ENCODE measurements around the gene DCUN1D2.

The DCUN1D2 gene

GRCh38 chr13:113489549-113490495 lies 689 bp downstream of the DCUN1D2 start:
- Histone ChIP-seq H4K20me1 (ENCODE audit: control insufficient read depth, insufficient read depth, low read depth, low read length) (peaks cover 35% of the 10 kb centered on the region), H3K9me3 (ENCODE audit: control insufficient read depth, insufficient read depth, low read length) (no peaks in the 10 kb centered on the region)

GRCh38 chr13:113489171-113489548 lies 1.4 kb downstream of the DCUN1D2 start:
- Histone ChIP-seq H3K27me3 (ENCODE audit: control insufficient read depth, low read length) (no peaks in the 10 kb centered on the region), H3K4me1 (ENCODE audit: control insufficient read depth, low read length) (peaks cover 58% of the 10 kb centered on the region), H3K9me2 (replicated peaks; ENCODE audit: control insufficient read depth, low read length) (no peaks in the 10 kb centered on the region), H3K36me3 (ENCODE audit: control insufficient read depth, low read length) (peaks cover 23% of the 10 kb centered on the region), H3K79me2 (ENCODE audit: control insufficient read depth, low read length) (peaks cover 88% of the 10 kb centered on the region), H3K27ac (ENCODE audit: low read depth, low read length) (no peak overlapping the region), H4K20me1 (ENCODE audit: control insufficient read depth, insufficient read depth, low read depth, low read length) (peaks cover 37% of the 10 kb centered on the region), H3F3A (ENCODE audit: control insufficient read depth, insufficient read depth) (peaks cover 2% of the 10 kb centered on the region; the same call in 1 of the 2 replicates), H3K4me2 (ENCODE audit: low read length) (peak overlapping the region; percentile 92), H3K9me3 (ENCODE audit: control insufficient read depth, insufficient read depth, low read length) (no peaks in the 10 kb centered on the region), H3K4me3 (ENCODE audit: low read length) (peak overlapping the region; percentile 88)
- TF ChIP-seq EZH2phosphoT487 (IDR thresholded peaks at IDR 0.05; ENCODE audit: borderline replicate concordance, low read length) (no peak), CTCF (IDR thresholded peaks at IDR 0.05; ENCODE audit: low read depth, low read length, poor library complexity, severe bottlenecking) (no peak)

More at GRCh38 chr13:113489549-113490495, 689 bp downstream of the DCUN1D2 start:
- TF ChIP-seq EZH2phosphoT487 (IDR thresholded peaks at IDR 0.05; ENCODE audit: borderline replicate concordance, low read length) (no peak), CTCF (IDR thresholded peaks at IDR 0.05; ENCODE audit: low read depth, low read length, poor library complexity, severe bottlenecking) (no peak)
- Histone ChIP-seq H3K4me2 (ENCODE audit: low read length) (peak overlapping the region; percentile 92), H3K79me2 (ENCODE audit: control insufficient read depth, low read length) (peaks cover 84% of the 10 kb centered on the region), H3K36me3 (ENCODE audit: control insufficient read depth, low read length) (peaks cover 23% of the 10 kb centered on the region), H3K4me3 (ENCODE audit: low read length) (peak overlapping the region; percentile 88), H3K9me2 (replicated peaks; ENCODE audit: control insufficient read depth, low read length) (no peaks in the 10 kb centered on the region), H3K27ac (ENCODE audit: low read depth, low read length) (no peak overlapping the region), H3K4me1 (ENCODE audit: control insufficient read depth, low read length) (peaks cover 58% of the 10 kb centered on the region), H3K27me3 (ENCODE audit: control insufficient read depth, low read length) (no peaks in the 10 kb centered on the region), H3F3A (ENCODE audit: control insufficient read depth, insufficient read depth) (no peaks in the 10 kb centered on the region; the same call in 1 of the 2 replicates)

DNA sequence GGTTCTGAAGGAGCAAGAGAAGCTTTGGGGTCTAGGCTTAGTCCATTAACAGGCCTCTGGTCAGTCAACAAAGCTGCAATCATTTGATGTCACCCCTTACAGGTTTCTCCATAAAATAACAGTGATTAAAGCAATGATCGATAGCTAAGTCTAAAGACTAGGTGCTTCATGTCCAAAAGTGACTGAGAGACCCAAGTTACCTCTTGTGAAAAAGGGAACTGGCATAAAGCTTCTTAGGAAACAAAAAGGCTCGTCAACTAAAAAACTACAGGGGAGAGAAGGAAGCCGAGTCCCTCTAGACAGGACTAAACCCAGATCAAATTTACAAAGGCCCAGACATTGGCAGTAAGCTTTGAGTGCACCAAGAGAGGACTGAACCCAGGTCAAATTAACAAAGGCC lies 2.2 kb downstream of the DCUN1D2 start:
- Histone ChIP-seq H4K20me1 (ENCODE audit: control insufficient read depth, insufficient read depth, low read depth, low read length) (peaks cover 40% of the 10 kb centered on the region), H3K79me2 (ENCODE audit: control insufficient read depth, low read length) (peaks cover 88% of the 10 kb centered on the region), H3K27me3 (ENCODE audit: control insufficient read depth, low read length) (no peaks in the 10 kb centered on the region), H3K27ac (ENCODE audit: low read depth, low read length) (no peak overlapping the region), H3K36me3 (ENCODE audit: control insufficient read depth, low read length) (peaks cover 32% of the 10 kb centered on the region), H3K9me2 (replicated peaks; ENCODE audit: control insufficient read depth, low read length) (no peaks in the 10 kb centered on the region), H3K4me1 (ENCODE audit: control insufficient read depth, low read length) (peaks cover 53% of the 10 kb centered on the region), H3K4me3 (ENCODE audit: low read length) (peak overlapping the region; percentile 88), H3K4me2 (ENCODE audit: low read length) (peak overlapping the region; percentile 92), H3F3A (ENCODE audit: control insufficient read depth, insufficient read depth) (peaks cover 3% of the 10 kb centered on the region; the same call in 1 of the 2 replicates), H3K9me3 (ENCODE audit: control insufficient read depth, insufficient read depth, low read length) (no peaks in the 10 kb centered on the region)
- TF ChIP-seq CTCF (IDR thresholded peaks at IDR 0.05; ENCODE audit: low read depth, low read length, poor library complexity, severe bottlenecking) (no peak), EZH2phosphoT487 (IDR thresholded peaks at IDR 0.05; ENCODE audit: borderline replicate concordance, low read length) (no peak)
